ENCODE results near the gene CMC2. TPM values are rescaled to one million over a fixed set of nuclear protein-coding genes. Genes with fewer than 3 reads are reported as not detected.

Gene CMC2
- total RNA-seq, 1 experiment from 2014 or later: 64.2 TPM

DNA sequence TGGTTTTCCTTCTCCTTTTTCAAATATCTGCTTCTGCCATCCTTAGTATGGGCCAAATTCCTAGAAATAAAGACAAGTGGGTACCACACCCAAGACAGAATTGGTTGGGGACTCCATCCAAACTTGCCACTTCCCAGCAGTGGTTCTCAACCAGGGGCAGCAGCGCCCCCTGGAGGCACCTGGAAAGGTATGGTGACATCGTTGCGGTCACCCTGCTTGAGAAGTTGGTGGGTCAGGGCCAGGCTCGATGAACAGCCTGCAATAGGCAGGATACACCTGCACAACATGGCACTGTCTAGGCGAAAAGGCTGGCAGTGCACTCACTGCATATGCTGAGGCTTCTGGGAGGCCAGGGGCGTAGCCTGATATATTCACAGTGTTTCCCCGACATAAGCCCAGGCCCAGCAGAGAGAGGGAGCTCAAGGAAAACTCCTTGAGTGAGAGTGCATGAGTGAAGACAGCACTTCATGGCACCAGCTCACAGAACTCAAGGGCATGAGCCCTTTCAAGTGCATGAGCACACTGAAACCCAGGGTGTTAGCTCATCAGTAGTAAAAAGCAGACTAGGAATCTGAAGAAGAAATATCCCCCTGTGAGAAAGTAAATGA lies 57.7 kb downstream of the CMC2 start:
- H4K91ac ChIP-seq (ENCODE audit: insufficient read length, low read depth, low read length): no peak overlapping the region
- no peaks in the 10 kb centered on the region for H4K20me1 ChIP-seq (ENCODE audit: control insufficient read depth, insufficient read depth, insufficient read length)
- H3K14ac ChIP-seq (ENCODE audit: insufficient read depth, low read length): no peak overlapping the region
- H3K27me3 Mint-ChIP-seq (ENCODE audit: low read depth): peaks cover 20% of the 10 kb centered on the region; the same call in 1 of the 2 replicates
- H2BK12ac ChIP-seq (ENCODE audit: insufficient read length, low read depth, low read length): no peak overlapping the region
- no peak overlapping the region for H3K4me3 Mint-ChIP-seq
- H3K18ac ChIP-seq (ENCODE audit: insufficient read length, low read depth, low read length): no peak overlapping the region
- no peaks in the 10 kb centered on the region; a peak in 1 of 5 replicates for H3K9me3 Mint-ChIP-seq
- H2BK15ac ChIP-seq (ENCODE audit: low read depth, low read length): no peak overlapping the region
- no CpG with 5 or more reads among the region's 7 CpGs for WGBS (ENCODE audit: extremely low coverage, insufficient read length, low lambda C conversion rate)
- H2AK5ac ChIP-seq (ENCODE audit: insufficient read length, low read length): no peak overlapping the region
- no peak overlapping the region for H3K4ac ChIP-seq (ENCODE audit: low read depth, low read length)
- H3K27ac Mint-ChIP-seq: no peak overlapping the region
- H3K79me1 ChIP-seq (ENCODE audit: insufficient read depth, low read depth, low read length, poor library complexity, severe bottlenecking): no peaks in the 10 kb centered on the region
- no peak overlapping the region for H3K4me2 ChIP-seq (ENCODE audit: insufficient read depth, insufficient read length, low read length)
- H3K23me2 ChIP-seq (ENCODE audit: insufficient read length, low read depth, low read length, poor library complexity, severe bottlenecking): no peaks in the 10 kb centered on the region
- peaks cover 10 to 11% of the 10 kb centered on the region in 2 experiments for H3K4me1 Mint-ChIP-seq
- no peak overlapping the region for H3K27ac ChIP-seq (ENCODE audit: insufficient read length, low read depth, low read length)
- H3K27me3 ChIP-seq (ENCODE audit: insufficient read depth, low read length): no peaks in the 10 kb centered on the region
- H3K56ac ChIP-seq (ENCODE audit: insufficient read length, low read depth, low read length): no peak overlapping the region
- H2AFZ ChIP-seq (ENCODE audit: low read length): no peak overlapping the region
- H2BK20ac ChIP-seq (ENCODE audit: low read depth, low read length, poor library complexity, severe bottlenecking): no peak overlapping the region
- H3K9me3 ChIP-seq (ENCODE audit: control insufficient read depth, low read depth, low read length): no peaks in the 10 kb centered on the region
- H3K23ac ChIP-seq (ENCODE audit: insufficient read length, low read depth, low read length): no peak overlapping the region
- H2BK120ac ChIP-seq (ENCODE audit: low read depth, low read length, poor library complexity, severe bottlenecking): no peak overlapping the region
- H3T11ph ChIP-seq (ENCODE audit: low read length): no peak overlapping the region
- H2BK5ac ChIP-seq (ENCODE audit: insufficient read length, low read length): no peak overlapping the region
- H3K36me3 Mint-ChIP-seq (ENCODE audit: insufficient read depth in 1 of 3, low read depth in 3 of 3): no peaks in the 10 kb centered on the region
- TF ChIP-seq, protein P1, sequence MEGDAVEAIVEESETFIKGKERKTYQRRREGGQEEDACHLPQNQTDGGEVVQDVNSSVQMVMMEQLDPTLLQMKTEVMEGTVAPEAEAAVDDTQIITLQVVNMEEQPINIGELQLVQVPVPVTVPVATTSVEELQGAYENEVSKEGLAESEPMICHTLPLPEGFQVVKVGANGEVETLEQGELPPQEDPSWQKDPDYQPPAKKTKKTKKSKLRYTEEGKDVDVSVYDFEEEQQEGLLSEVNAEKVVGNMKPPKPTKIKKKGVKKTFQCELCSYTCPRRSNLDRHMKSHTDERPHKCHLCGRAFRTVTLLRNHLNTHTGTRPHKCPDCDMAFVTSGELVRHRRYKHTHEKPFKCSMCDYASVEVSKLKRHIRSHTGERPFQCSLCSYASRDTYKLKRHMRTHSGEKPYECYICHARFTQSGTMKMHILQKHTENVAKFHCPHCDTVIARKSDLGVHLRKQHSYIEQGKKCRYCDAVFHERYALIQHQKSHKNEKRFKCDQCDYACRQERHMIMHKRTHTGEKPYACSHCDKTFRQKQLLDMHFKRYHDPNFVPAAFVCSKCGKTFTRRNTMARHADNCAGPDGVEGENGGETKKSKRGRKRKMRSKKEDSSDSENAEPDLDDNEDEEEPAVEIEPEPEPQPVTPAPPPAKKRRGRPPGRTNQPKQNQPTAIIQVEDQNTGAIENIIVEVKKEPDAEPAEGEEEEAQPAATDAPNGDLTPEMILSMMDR (conservative IDR thresholded peaks at IDR 0.05): peak; percentile 94
- no peaks in the 10 kb centered on the region for H3K4me1 ChIP-seq (ENCODE audit: insufficient read depth, low read length)
- no peak overlapping the region for H4K5ac ChIP-seq (ENCODE audit: insufficient read length, low read depth, low read length)
- DNase-seq: peak; percentile 80
- no peaks in the 10 kb centered on the region for H3K79me2 ChIP-seq (ENCODE audit: insufficient read depth, low read length)
- no peak overlapping the region for H3K9ac ChIP-seq (ENCODE audit: extremely low read depth, insufficient read length, low read length)
- H4K8ac ChIP-seq (replicated peaks; ENCODE audit: insufficient read length, low read depth, low read length): no peak overlapping the region
